ENCODE results near the gene RNF111.
A peak's percentile ranks its signal among the peaks of the same experiment; 100 is the strongest.
"Not testable (repeated sequence)": the region's sequence is repeated elsewhere in the genome, so short reads cannot be mapped to it uniquely, and the experiment has no call there.

Gene RNF111
- 25.6 to 42.5 reads per million in 2 donors for total RNA-seq

DNA sequence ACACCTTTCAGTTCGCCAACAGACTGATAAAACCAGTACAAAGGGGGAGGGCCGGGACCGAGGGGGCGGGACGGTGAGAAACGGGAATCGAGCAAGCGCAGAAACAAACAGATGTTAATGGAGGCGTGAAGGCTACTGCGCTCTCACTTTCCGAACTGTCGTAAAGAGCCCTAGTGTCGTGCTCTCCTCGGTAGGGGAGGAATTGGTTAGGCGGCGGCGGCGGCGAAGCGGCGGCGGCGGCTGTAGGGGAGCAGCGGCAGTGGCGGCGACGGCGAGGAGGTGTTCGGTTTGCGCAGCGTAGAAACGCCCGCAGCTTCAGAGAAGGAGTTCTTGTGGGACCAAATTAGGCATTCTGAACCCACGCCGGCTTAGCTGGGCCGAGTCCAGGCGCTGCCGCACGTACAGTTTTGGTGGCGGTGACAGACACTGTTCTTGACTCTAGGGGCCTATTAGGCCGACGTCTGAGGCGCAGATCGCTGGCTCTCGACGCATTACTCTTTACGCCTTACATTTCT is at the start of gene RNF111:
RNF111 (plus strand) TSS at position 173 of the 515 bp plus-strand sequence. CDS start 43,160 bp downstream, outside the sequence.
- peak; percentile 64 to 98 (median 86) for DNase-seq

DNA sequence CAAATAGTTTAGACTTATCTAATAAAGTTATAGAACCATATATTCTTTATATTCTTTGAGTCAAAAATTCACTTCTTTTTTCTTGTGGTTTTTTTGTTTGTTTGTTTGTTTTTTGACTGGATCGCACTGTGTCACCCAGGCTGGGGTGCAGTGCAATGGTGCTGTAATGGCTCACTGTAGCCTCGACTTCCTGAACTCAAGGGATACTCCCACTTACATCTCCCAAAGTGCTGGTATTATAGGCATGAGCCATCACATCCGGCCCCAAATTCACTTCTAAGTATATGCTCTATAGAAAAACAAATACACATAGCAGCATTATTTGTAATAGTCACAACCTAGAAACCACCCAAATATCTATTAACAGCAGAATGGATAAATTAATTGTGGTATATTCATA is 40.3 kb upstream of the RNF111 start:
- DNase-seq = no peak

DNA sequence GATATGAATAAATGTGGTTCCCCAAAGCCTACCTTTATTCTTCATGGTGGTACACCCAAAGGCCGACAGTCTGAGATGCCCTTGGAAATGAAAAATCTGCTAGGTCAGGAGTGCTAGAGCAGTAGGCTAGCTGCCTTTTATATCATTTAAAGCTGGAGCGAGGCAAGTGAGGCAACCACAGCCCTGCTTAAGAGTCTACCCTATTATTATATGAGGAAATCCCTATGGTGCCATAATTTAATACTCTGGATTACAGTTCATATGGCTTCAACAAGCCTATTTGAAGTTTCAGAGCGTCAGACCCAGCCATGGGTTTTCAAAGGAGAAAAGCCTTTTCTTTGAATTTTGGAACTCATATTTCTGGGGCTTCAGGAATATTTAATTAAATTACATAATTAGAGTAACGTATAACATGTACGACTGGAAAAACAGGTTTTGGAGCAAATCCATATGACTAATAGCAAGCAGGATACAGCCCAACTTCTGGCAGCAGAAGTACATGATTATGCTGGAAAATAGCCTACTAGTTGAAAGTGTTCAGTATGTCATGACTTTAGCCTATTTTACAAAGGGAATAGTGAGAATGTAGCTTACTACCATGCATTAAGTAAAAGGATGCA is 36.0 kb upstream of the RNF111 start:
- DNase-seq = no peak

DNA sequence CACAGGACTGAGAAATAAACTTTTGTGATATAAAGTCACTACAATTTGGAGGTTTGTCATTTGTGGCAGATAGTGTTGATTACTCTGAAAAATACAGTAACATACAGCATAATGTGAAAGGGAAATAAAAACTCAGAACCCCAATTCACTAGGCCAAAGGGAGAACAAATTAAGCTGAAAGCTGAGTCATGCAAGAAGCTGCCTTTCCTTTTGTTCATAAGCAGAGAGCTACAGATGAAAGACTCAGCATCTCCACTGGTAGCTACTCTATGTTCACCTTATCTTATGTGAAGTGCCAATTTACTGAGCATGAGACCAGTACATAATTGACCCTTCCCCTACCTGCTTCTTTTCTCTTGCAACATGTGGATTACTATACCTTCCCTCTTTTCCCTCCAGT is 34.7 kb upstream of the RNF111 start:
- peak in 1 of 5 experiments; percentile 27 for DNase-seq

DNA sequence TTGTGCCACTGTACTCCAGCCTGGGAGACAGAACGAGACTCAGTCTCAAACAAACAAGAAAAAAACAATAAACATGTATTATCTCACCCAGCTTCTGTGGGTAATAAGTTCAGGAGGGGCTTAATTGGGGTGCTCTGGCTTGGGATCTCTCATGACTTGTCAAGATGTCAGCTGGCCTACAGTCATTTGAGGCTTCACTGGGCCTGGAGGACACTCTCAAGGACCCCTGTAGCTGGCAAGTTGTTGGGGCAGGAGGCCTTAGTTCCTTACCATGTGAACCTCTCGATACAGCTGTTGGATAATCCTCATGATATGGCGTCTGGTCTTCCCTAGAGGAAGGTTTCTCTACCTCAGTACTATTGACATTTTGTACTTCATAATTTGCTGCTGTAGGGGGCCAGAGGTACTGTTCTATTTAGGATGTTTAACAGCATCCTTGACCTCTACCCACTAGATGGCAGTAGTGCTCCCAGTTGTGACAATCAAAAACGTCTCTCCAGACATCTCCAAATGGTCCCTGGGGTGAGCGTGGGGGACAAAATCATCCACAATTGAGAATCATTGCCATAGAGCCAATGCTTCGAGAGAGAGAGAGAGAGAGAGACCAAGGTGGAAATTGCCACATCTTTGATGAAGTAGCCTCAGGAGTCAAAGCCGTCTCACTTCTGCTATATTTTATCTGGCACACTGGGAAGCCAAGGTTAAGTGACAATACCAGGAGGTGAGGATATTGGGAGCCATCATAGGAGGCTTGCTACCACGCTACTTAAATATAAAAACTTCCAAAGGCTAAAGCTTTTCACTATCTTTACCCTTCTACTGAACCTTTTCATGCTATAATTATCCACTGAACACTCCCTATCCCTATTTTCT is 30.1 kb upstream of the RNF111 start:
- DNase-seq = peak in 4 of 5 experiments; percentile 18 to 79 (median 46)

DNA sequence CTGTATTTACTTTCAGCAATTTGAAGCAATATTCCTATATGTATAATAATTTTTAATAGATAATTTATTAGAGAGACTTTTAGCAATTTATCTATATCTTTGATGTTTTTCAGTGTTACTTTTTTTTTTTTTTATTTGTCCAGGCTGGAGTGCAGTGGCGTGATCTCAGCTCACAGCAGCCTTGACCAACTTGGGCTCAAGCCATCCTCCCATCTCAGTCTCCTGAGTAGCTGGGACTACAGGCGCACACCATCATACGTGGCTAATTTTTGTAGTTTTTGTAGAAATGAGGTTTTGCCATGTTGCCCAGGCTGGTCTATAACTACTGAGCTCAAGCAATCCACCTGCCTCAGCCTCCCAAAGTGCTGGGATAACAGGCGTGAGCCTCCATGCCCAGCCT is 28.7 kb upstream of the RNF111 start:
- DNase-seq = no peak

DNA sequence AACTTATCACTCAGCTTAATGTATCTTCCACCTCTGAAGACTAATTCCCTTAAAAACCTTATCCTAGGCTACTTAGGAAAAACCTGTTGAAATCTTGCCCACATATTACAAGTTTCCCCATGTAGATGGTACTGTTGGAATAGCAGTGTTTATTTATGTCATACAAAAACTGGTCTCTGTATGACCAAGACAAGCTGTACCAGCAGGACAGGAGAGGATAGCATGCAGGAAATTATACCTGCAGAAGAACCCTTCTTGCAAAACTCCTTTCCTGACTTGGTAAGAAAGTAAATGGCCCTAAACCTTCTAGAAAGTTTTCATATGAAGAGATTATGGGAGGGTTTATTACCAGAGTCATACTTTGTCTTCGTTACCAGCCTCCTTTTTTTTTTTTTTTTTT is 25.3 kb upstream of the RNF111 start:
- DNase-seq = no peak

DNA sequence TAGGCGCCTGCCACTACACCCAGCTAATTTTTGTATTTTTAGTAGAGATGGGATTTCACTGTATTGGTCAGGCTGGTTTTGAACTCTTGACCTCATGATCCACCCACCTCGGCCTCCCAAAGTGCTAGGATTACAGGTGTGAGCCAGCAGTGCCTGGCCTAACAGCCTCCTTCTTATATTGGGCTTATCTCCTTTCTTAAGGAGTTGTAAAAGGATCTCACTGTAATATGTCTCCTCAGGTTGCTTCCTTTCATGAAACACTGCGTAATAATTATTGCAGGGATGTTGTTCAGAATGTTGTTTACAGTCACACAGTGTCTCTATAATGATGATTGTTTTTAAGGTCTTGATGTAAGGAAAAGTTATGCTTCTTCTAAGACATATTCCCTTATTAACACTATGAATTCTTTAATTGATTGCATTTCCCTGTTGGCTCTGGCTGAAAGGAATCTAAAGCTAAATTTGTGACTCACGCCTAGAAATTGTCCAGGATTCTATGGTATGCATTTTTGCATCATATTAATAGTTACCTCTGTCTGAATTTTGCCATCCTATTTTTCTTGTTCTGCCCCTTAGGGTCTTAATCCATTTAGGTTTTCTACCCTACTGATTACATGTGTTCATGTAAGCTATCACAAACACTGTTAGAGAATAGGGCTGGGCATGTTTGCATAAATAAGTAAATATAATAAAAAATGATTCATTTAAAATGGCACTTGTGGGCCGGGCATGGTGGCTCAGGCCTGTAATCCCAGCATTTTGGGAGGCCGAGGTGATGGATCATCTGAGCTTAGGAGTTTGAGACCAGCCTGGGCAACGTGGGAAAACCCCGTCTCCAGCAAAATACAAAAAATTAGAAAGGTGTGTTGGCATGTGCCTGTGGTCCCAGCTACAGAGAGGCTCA is 24.5 kb upstream of the RNF111 start:
- no peak for DNase-seq

DNA sequence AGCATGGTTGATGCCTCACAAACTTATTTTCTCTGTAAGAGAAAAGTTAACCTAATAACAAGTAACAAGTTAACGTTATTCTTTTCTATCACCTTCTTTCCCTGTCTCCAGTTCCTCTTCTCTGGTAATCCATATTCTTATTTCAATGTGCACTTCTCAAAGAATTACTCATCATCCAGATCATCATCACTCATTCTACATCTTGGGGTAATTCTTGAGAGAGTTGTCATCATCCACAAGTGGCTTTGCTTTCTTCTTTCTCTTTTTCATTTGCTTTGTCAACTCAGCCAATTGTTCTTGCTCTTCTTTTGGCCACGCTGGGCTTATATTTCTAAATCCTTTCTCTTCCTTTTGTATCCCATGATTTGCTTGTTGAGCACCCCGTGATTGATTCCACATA is 20.8 kb upstream of the RNF111 start:
- DNase-seq = no peak

DNA sequence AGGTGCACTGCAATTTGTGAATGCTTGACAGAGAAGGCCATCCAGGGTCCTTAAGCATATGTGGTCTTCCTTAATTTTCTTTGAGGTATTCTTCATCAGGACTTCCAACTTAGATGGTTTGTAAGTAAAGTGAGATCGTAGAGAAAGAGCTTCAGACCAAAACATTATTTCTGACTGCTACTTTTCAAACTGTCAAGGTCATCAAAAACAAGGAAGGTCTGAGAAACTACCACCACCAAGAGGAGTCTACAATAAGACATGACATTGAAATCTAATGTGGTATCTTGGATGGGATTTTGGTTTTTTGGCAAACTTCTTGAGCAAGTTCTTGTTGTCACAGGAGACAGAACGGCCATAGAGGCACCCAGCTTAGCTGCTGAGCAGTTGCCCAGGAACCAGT is 20.0 kb upstream of the RNF111 start:
- DNase-seq = no peak

DNA sequence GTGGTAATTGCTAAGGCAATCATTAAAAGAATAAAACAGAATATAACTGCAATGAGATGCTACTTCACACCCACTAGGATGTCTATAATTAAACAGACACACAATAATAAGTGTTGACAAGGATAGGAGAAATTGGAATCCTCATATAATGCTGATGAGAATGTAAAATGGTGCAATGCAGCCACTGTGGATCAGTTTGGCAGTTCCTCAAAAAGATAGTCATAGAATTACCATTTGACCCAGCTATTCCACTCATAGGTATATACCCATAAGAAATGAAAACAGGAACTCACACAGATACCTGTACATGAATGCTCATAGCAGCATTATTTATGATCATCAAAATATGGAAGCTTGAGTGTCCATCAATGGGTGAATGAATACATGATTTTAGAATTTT is 9.6 kb upstream of the RNF111 start:
- DNase-seq = no peak

DNA sequence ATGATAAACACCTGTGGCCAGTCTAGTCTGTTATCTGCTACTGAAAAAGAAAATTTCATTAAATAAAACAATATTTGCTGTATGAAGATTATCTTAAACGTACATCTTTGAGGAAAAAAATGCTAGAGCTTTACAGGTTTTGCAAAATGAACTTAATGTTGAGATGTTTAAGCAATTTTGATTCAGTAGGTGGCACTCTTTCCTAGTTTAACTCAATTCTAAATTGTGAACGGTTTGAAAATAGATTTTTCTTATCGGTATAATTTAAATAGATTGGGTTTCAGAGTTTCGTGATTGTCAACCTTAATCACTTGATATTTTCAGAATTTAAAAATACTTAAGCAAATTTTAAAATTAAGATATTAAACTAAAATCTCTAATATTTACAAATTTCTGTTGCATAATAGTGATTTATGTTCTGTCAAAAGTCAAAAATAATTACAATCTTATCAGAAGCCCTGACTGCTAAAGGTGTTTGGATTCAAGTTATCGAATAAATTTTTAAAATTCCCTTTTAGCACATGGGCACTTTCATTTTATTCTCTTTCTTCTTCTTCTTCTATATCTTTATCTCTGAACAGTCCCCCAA is 7.0 kb upstream of the RNF111 start:
- peak in 1 of 5 experiments; percentile 70 for DNase-seq

DNA sequence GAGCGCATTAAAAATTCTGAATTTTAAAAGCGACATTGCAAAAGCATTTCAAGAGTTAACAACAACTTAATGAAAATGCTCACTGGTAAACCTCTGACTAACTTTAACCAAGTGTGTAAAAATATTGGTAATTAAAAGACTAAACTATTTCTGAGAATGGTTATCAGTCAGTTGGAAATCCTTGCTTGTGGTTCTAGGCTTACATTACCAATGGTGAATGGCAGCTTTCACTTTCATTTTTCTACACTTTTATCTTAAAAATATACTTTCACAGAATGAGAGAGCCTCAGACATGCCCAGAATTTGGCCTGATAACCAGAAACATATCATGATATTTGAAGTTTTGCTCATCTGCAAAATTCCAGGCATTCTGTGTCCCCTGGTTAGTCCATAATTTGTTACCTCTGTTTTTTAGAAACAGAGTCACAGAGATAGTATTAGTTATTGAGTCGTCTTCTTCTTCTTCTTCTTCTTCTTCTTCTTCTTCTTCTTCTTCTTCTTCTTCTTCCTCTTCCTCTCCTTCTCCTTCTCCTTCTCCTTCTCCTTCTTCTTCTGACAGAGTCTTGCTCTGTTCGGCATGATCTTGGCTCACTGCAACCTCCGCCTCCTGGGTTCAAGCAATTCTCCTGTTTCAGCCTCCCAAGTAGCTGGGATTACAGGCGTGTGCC is 5.5 kb upstream of the RNF111 start:
- peak in 1 of 5 experiments; percentile 70 for DNase-seq

DNA sequence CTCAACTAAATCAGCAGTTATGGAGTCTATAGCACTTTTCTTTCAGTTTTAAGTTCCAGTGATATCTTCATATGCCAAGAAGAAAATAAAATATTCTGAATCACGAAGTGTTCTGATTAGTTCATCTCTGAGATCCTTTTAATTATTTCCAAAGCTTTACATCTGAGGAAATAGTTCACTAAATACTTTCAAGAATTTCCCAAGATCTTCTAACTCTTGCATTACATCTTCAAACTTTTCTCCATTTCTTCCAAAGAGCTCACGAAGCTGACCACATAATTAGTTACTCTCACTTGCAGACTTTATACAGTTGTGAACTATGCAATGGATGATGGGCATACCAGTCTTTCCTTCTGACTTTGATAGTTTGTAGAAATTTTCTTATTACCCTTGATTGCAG is 4.2 kb upstream of the RNF111 start:
- DNase-seq = no peak

DNA sequence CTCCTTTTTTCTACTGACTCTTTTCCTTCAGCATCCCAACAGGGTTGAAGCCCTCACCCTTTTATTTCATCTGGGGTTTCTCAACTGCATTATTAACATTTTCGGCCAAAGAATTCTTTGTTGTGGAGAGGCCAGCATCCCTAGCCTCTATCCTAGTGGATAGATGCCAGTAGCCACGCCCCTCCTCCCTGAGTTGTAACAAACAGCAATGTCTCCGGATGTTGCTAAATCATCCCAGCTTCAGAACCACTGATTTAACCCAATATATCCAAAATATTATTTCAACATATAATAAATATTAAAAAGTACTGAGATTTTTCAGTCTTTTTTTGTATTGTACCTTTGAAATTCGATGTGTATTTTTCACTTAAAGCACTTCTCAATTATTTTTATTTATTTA is 2.0 kb upstream of the RNF111 start:
- no peak for DNase-seq

DNA sequence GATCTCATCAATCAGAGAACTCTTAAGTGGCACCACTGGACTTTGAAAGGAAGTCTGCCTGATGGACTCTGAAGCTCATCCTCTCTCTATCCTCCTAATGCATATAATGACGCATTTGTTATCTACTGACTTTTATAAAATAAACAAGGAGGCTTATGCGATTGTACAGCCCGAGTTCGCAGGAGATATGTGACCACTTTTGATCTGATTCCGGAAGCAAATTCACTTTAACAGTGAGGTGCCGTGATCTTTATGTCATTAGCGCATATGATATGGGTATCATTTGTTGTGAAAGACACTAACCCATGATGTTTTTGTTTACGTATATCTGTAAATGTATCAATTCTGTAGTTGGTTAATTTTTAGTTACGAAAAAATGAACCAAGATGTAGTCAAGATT is 427 bp upstream of the RNF111 start:
- peak in 1 of 5 experiments; percentile 66 for DNase-seq

DNA sequence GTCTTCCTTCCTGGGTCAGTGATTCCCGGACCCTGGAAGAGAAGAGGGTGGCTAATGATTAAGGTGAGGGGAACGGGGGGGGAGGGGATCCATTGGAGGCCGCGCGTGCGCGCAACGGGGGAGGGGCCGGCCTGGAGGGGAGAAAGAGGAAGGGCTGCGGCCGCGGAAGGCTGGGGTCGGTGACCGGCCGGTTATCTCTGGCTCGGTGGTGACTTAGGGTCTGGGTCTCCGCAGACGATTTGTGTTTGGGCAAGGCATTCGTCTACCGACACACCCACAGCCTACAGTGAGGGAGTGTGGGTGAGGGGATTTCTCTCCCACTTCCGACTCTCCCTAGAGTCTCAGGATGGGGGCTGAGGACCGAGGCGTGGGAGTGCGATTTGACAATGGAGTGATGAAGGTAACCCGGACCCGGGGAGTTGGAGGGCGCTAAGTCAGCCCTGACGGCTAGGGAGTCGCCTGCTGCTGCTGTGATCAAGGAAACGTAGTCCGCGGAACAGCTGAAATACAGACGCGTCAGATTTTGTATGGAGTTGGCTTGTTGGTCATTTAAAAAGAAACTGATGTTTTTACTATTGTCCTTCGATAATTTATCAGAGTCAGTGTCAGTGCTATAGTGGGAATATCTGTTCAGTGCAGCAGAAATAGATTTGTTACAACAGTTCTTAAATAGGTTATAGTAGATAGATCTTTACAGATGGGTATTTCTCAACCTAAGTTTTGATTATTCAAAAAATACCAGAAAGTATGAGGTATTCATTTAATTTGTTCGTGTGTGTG is 733 bp downstream of the RNF111 start:
- DNase-seq = peak; percentile 33 to 62 (median 41)

DNA sequence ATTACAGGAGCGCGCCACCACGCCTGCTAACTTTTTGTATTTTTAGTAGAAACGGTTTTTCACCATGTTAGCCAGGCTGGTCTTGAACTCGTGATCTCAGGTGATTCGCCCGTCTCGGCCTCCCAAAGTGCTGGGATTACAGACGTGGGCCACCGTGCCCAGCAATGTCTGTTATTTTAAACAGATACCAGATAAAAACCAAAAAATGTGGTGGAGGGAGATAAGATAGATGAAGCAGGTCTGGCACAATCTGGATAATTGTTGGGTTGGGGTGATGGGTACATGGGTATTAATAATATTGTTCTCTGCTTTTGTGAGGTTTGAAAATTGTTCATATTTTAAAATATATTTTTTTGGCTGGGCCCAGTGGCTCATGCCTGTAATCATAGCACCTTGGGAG is 4.7 kb downstream of the RNF111 start:
- DNase-seq = no peak

DNA sequence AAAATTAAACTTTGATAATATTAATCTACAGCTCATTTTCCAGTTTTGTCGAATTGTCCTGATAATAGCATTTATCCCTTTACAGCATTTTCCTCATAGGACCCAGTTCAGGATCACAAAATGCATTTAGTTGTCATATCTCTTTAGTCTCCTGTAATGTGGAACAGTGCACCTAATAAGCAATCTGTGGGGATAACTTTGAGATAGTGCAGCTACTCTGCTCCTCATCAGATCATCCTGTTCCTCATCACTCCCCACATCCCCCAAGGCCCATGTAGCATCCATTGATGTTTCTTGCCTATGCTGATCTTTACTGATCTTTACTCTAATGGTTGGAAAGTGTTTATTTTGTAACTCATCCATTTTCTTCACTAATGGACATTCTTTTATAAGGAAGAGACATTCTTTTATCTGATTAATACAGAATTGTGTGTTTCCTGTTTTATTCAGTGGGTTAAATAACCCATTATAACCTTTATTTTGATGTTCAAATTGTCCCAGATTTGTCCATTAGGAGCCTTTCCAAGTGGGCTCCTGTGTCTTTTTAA is 7.5 kb downstream of the RNF111 start:
- DNase-seq = no peak

DNA sequence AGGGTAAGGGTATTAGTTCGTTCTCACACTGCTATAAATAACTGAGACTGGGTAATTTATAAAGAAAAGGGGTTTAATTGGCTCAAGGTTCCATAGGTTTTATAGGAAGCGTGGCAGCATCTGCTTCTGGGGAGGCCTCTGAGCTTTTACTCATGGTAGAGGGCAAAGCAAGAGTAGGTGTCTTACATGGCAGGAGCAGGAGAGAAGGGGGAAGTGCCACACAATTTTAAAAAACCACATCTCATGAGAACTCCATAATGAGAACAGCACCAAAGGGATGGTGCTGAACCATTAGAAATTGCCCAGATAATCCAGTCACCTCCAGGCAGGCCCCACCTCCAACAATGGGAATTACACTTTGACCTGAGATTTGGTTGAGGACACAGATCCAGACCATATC is 12.2 kb downstream of the RNF111 start:
- no peak for DNase-seq

DNA sequence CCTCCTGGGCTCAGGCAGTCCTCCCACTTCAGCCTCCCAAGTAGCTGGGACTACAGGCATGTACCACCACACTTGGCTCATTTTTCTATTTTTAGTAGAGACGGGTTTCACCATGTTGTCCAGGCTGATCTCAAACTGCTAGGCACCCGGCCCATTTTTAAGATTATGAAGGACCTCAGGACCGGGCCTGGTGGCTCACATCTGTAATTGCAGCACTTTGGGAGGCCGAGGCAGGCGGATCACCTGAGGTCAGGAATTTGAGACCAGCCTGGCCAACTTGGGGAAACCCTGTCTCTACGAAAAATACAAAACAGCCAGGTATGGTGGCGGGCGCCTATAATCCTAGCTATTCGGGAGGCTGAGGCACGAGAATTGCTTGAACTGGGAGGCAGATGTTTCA is 12.8 kb downstream of the RNF111 start:
- DNase-seq = not testable (repeated sequence)
